Endodermal cell (in vitro differentiated cells): ENCODE results near the gene IMP4. TPM values are rescaled to one million over a fixed set of nuclear protein-coding genes. Genes with fewer than 3 reads are reported as not detected.

Experiments
- DNase-seq: peaks from one replicate; pipeline ENCODE4 v3.0.0-alpha.2; 2017
- H3K27ac ChIP-seq: 2 replicates; pipeline ENCODE4 v1.5.1; 2013; ENCODE audit warnings: mild to moderate bottlenecking, low read depth, low read length, moderate library complexity
- H3K27me3 ChIP-seq: 2 replicates; pipeline ENCODE4 v1.6.1; 2013; ENCODE audit warnings: mild to moderate bottlenecking, low read length, moderate library complexity; ENCODE audit not compliant: insufficient read depth, control insufficient read depth, poor library complexity, severe bottlenecking
- H3K36me3 ChIP-seq: 2 replicates; pipeline ENCODE4 v1.7.0; 2013; ENCODE audit warnings: mild to moderate bottlenecking, low read length, moderate library complexity; ENCODE audit not compliant: control insufficient read depth, insufficient read depth
- H3K4me1 ChIP-seq: one replicate; pipeline ENCODE4 v1.7.0; 2013; ENCODE audit warnings: low read length; ENCODE audit not compliant: control insufficient read depth, insufficient read depth
- H3K4me3 ChIP-seq: 2 replicates; pipeline ENCODE4 v1.5.1; 2013; ENCODE audit warnings: mild to moderate bottlenecking, low read length, moderate library complexity
- H3K9ac ChIP-seq: 2 replicates; pipeline ENCODE4 v1.6.1; 2013; ENCODE audit warnings: mild to moderate bottlenecking, low read length, moderate library complexity; ENCODE audit not compliant: poor library complexity, severe bottlenecking; ENCODE audit errors: extremely low read depth
- H3K9me3 ChIP-seq: 2 replicates; pipeline ENCODE4 v1.6.1; 2013; ENCODE audit warnings: mild to moderate bottlenecking, low read length, moderate library complexity; ENCODE audit not compliant: control insufficient read depth
- H3K27ac Mint-ChIP-seq: 2 replicates; pipeline ENCODE4 v1.8.0; 2020; ENCODE audit warnings: mixed read lengths
- H3K27me3 Mint-ChIP-seq: 2 replicates; pipeline ENCODE4 v1.8.0; 2021; ENCODE audit warnings: mild to moderate bottlenecking, mixed read lengths; ENCODE audit not compliant: insufficient read depth
- H3K36me3 Mint-ChIP-seq: 2 replicates; pipeline ENCODE4 v1.8.0; 2020; ENCODE audit warnings: low read depth, mixed read lengths
- H3K4me1 Mint-ChIP-seq: 2 replicates; pipeline ENCODE4 v1.8.0; 2020; ENCODE audit warnings: mixed read lengths
- H3K4me3 Mint-ChIP-seq: 2 replicates; pipeline ENCODE4 v1.8.0; 2020; ENCODE audit warnings: mild to moderate bottlenecking, moderate library complexity, mixed read lengths
- H3K9me3 Mint-ChIP-seq: 2 replicates; pipeline ENCODE4 v1.8.0; 2020; ENCODE audit warnings: mild to moderate bottlenecking, mixed read lengths
- CTCF ChIP-seq: fragments of 200-600 bp; sonication (generic); conservative IDR thresholded peaks from 2 replicates; pipeline ENCODE4 v1.5.0; 2021; ENCODE audit warnings: antibody characterized with exemption, mild to moderate bottlenecking
- WGBS, 2 experiments: methylation state at CpG; one replicate each; pipeline versions ENCODE4 v1.1.5 to v1.1.7; 2013; ENCODE audit warnings: missing lambda C conversion rate in 2 of 2, mixed read lengths in 1 of 2; ENCODE audit not compliant: insufficient coverage in 1 of 2, insufficient read length in 1 of 2; 5-methylcytosine and 5-hydroxymethylcytosine counted together
- total RNA-seq, 2 donors: library from RNA; stranded (reverse); fragmentation: NEBNext Ultra II Directional in 1 of 2; extraction: Animal tissue kit (Norgen Biotek cat#: 25700) in 1 of 2; gene quantifications; 2 replicates in 1 of 2; 3 replicates in 1 of 2; pipeline ENCODE4 v1.2.1, GENCODE V29; 2021

The IMP4 gene
- total RNA-seq, 2 donors from 2014 or later: 47.1 to 55.1 TPM

GRCh38 chr2:130313812-130314334 is 28.8 kb upstream of the IMP4 start:
- no peak overlapping the region for H3K27ac Mint-ChIP-seq
- H3K9me3 ChIP-seq: no peaks in the 10 kb centered on the region
- H3K36me3 ChIP-seq: no peaks in the 10 kb centered on the region
- H3K4me1 Mint-ChIP-seq: no peaks in the 10 kb centered on the region
- no peaks in the 10 kb centered on the region for H3K4me1 ChIP-seq
- no peak overlapping the region for H3K4me3 Mint-ChIP-seq
- no peak for TF ChIP-seq CTCF
- H3K9me3 Mint-ChIP-seq: no peaks in the 10 kb centered on the region
- H3K9ac ChIP-seq: no peak overlapping the region
- peaks cover 23% of the 10 kb centered on the region for H3K27me3 ChIP-seq
- no peak overlapping the region for H3K4me3 ChIP-seq
- no peak for DNase-seq
- 90 to 95% methylated on average over 9 to 12 of the region's 12 CpGs for WGBS, 2 experiments
- H3K27me3 Mint-ChIP-seq: peaks cover 10% of the 10 kb centered on the region
- no peak overlapping the region for H3K27ac ChIP-seq
- H3K36me3 Mint-ChIP-seq: no peaks in the 10 kb centered on the region

- H3K4me1 ChIP-seq: no peaks in the 10 kb centered on the region
- H3K27ac ChIP-seq: no peak overlapping the region
- peaks cover 18% of the 10 kb centered on the region for H3K27me3 ChIP-seq
- no peaks in the 10 kb centered on the region for H3K36me3 ChIP-seq
- no peak for DNase-seq
- no peaks in the 10 kb centered on the region for H3K4me1 Mint-ChIP-seq
- no peak for TF ChIP-seq CTCF
- H3K4me3 Mint-ChIP-seq: no peak overlapping the region
- H3K4me3 ChIP-seq: no peak overlapping the region
- 86 to 89% methylated on average over 1 to 3 of the region's 3 CpGs for WGBS, 2 experiments
- H3K27ac Mint-ChIP-seq: no peak overlapping the region
- H3K27me3 Mint-ChIP-seq: peaks cover 10% of the 10 kb centered on the region
- no peak overlapping the region for H3K9ac ChIP-seq
- H3K9me3 Mint-ChIP-seq: no peaks in the 10 kb centered on the region
- no peaks in the 10 kb centered on the region for H3K9me3 ChIP-seq
- no peaks in the 10 kb centered on the region for H3K36me3 Mint-ChIP-seq
These were observed 28.3 kb upstream of the IMP4 start for GRCh38 chr2:130314377-130314776.

GRCh38 chr2:130316596-130316995 is 26.1 kb upstream of the IMP4 start:
- H3K27me3 Mint-ChIP-seq: peaks cover 11% of the 10 kb centered on the region

More at GRCh38 chr2:130316596-130316995, 26.1 kb upstream of the IMP4 start:
- no peak for DNase-seq
- Mint-ChIP-seq H3K4me1 (no peaks in the 10 kb centered on the region), H3K27ac (no peak overlapping the region), H3K9me3 (no peaks in the 10 kb centered on the region), H3K4me3 (no peak overlapping the region), H3K36me3 (no peaks in the 10 kb centered on the region)
- WGBS, 2 experiments: 64% methylated on average over 1 of the region's 1 CpG; no CpG with 5 or more reads in 1 of the 2 experiments
- H3K36me3 ChIP-seq: no peaks in the 10 kb centered on the region
- H3K27me3 ChIP-seq: no peaks in the 10 kb centered on the region
- no peak overlapping the region for H3K27ac ChIP-seq
- H3K9me3 ChIP-seq: no peaks in the 10 kb centered on the region
- no peak for TF ChIP-seq CTCF
- no peaks in the 10 kb centered on the region for H3K4me1 ChIP-seq
- no peak overlapping the region for H3K9ac ChIP-seq
- no peak overlapping the region for H3K4me3 ChIP-seq
